Measurements from ENCODE around the gene SLC45A1. TPM values are rescaled to one million over a fixed set of nuclear protein-coding genes. Genes with fewer than 3 reads are reported as not detected.

Gene SLC45A1
- total RNA-seq, 4 donors from 2014 or later, result 0.51 to 13.8 (median 7.4) TPM

GRCh38 chr1:8293118-8293517 lies 24.8 kb upstream of the SLC45A1 start:
- Histone ChIP-seq H3K9me3 (no peaks in the 10 kb centered on the region), H3K4me1 (peaks cover 0 to 5% of the 10 kb centered on the region in 2 donors), H3K27ac (peak overlapping the region; percentile 75 to 76), H3K4me3 (no peak overlapping the region), H3K36me3 (no peaks in the 10 kb centered on the region), H3K27me3 (no peaks in the 10 kb centered on the region)
- TF ChIP-seq CTCF (IDR thresholded peaks at IDR 0.05), result no peak
- no peak for TF ChIP-seq POLR2A (IDR thresholded peaks at IDR 0.05)
- DNase-seq, result peak; percentile 35 to 53
- intact Hi-C loops (cut with DNase I; ENCODE audit: low total_unique reads), result no loop called here

GRCh38 chr1:8293641-8294169 lies 24.2 kb upstream of the SLC45A1 start:
- Histone ChIP-seq H3K9me3 (no peaks in the 10 kb centered on the region), H3K27ac (peak overlapping the region; percentile 75 to 76), H3K4me1 (peaks cover 0 to 5% of the 10 kb centered on the region in 2 donors), H3K4me3 (peak overlapping the region in 1 of 2 donors; percentile 11), H3K36me3 (no peaks in the 10 kb centered on the region), H3K27me3 (no peaks in the 10 kb centered on the region)
- no peak for DNase-seq
- intact Hi-C loops (cut with DNase I; ENCODE audit: low total_unique reads), result no loop called here
- TF ChIP-seq CTCF (IDR thresholded peaks at IDR 0.05) (no peak), POLR2A (IDR thresholded peaks at IDR 0.05) (no peak)

GRCh38 chr1:8294170-8294697 lies 23.7 kb upstream of the SLC45A1 start:
- Histone ChIP-seq H3K27ac (peak overlapping the region; percentile 75 to 76), H3K4me1 (peaks cover 0 to 5% of the 10 kb centered on the region in 2 donors), H3K4me3 (peak overlapping the region in 1 of 2 donors; percentile 11), H3K27me3 (no peaks in the 10 kb centered on the region), H3K36me3 (no peaks in the 10 kb centered on the region), H3K9me3 (no peaks in the 10 kb centered on the region)
- intact Hi-C loops (cut with DNase I; ENCODE audit: low total_unique reads), result no loop called here
- TF ChIP-seq POLR2A (IDR thresholded peaks at IDR 0.05) (no peak), CTCF (IDR thresholded peaks at IDR 0.05) (no peak)
- peak; percentile 79 to 84 for DNase-seq

- intact Hi-C loops (cut with DNase I; ENCODE audit: low total_unique reads), result no loop called here
- no peak for DNase-seq
- H3K4me1 ChIP-seq, result peaks cover 0 to 5% of the 10 kb centered on the region in 2 donors
- no peaks in the 10 kb centered on the region for H3K9me3 ChIP-seq
- H3K4me3 ChIP-seq, result no peak overlapping the region
- no peak overlapping the region for H3K27ac ChIP-seq
- no peak for TF ChIP-seq POLR2A (IDR thresholded peaks at IDR 0.05)
- TF ChIP-seq CTCF (IDR thresholded peaks at IDR 0.05), result no peak
- no peaks in the 10 kb centered on the region for H3K36me3 ChIP-seq
- H3K27me3 ChIP-seq, result no peaks in the 10 kb centered on the region
Observed at GRCh38 chr1:8297245-8297644, 20.7 kb upstream of the SLC45A1 start.

- no peak for TF ChIP-seq CTCF (IDR thresholded peaks at IDR 0.05)
- TF ChIP-seq POLR2A (IDR thresholded peaks at IDR 0.05), result no peak
- no peaks in the 10 kb centered on the region for H3K9me3 ChIP-seq
- H3K4me1 ChIP-seq, result no peaks in the 10 kb centered on the region
- no peaks in the 10 kb centered on the region for H3K36me3 ChIP-seq
- intact Hi-C loops (cut with DNase I; ENCODE audit: low total_unique reads), result no loop called here
- no peak for DNase-seq
- H3K27me3 ChIP-seq, result no peaks in the 10 kb centered on the region
- no peak overlapping the region for H3K27ac ChIP-seq
- no peak overlapping the region for H3K4me3 ChIP-seq
Observed at GRCh38 chr1:8299963-8300362, 18.0 kb upstream of the SLC45A1 start.

All from uterus (tissue), 4 donors.